Mucosa of rectum (tissue), 2 donors: ENCODE measurements around the gene PRMT6.
"Not testable (repeated sequence)": the region's sequence is repeated elsewhere in the genome, so short reads cannot be mapped to it uniquely, and the experiment has no call there.

ENCODE experiments used
- H3K27ac ChIP-seq, 2 donors: one replicate each; pipeline ENCODE4 v1.7.0; 2013; ENCODE audit warnings: inconsistent platforms in 2 of 2, low read depth in 2 of 2, low read length in 2 of 2
- H3K27me3 ChIP-seq, 2 donors: one replicate each; pipeline ENCODE4 v1.7.0; 2013; ENCODE audit warnings: low read length in 2 of 2; ENCODE audit not compliant: control insufficient read depth in 2 of 2, insufficient read depth in 2 of 2
- H3K36me3 ChIP-seq, 2 donors: one replicate each; pipeline ENCODE4 v1.7.0; 2013; ENCODE audit warnings: low read length in 2 of 2; ENCODE audit not compliant: control insufficient read depth in 2 of 2, insufficient read depth in 2 of 2
- H3K4me1 ChIP-seq, 2 donors: one replicate each; pipeline ENCODE4 v1.7.0; 2013; ENCODE audit warnings: low read length in 2 of 2, mild to moderate bottlenecking in 1 of 2; ENCODE audit not compliant: control insufficient read depth in 2 of 2, insufficient read depth in 2 of 2
- H3K4me3 ChIP-seq, 2 donors: one replicate each; pipeline ENCODE4 v1.7.0; 2013; ENCODE audit warnings: low read length in 2 of 2
- H3K9ac ChIP-seq, 2 donors: one replicate each; pipeline ENCODE4 v1.7.0; 2013; ENCODE audit warnings: low read length in 2 of 2, low read depth in 1 of 2, mild to moderate bottlenecking in 1 of 2
- H3K9me3 ChIP-seq, 2 donors: one replicate each; pipeline ENCODE4 v1.7.0; 2013; ENCODE audit warnings: low read length in 2 of 2; ENCODE audit not compliant: control insufficient read depth in 2 of 2
- donor health status: healthy.
- donor health status: Normal muscosa, but diverticular disease.

Gene PRMT6

DNA sequence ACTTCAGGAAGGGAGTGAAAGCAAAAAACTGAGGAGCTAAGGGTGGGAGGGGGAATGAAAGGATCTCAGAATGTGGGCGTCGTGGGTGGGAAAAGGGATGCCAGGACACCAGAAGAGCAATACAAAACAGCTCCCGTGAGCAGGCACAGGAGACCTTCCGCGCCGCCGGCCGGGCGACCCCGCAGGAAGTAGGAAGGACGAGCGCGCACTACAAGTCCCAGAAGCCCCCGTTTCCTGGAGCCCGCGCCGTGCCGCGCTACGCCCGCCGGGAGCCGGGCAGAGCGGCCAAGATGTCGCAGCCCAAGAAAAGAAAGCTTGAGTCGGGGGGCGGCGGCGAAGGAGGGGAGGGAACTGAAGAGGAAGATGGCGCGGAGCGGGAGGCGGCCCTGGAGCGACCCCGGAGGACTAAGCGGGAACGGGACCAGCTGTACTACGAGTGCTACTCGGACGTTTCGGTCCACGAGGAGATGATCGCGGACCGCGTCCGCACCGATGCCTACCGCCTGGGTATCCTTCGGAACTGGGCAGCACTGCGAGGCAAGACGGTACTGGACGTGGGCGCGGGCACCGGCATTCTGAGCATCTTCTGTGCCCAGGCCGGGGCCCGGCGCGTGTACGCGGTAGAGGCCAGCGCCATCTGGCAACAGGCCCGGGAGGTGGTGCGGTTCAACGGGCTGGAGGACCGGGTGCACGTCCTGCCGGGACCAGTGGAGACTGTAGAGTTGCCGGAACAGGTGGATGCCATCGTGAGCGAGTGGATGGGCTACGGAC is at the start of gene PRMT6:
Gene PRMT6, plus strand, starts transcription at position 249 of the 771 bp plus-strand sequence. Its CDS starts 42 bp downstream, at position 291.
- peak within 1 kb of the TSS; percentile 85 to 96 for H3K4me3 ChIP-seq
- H3K9me3 ChIP-seq: no peaks in the 10 kb centered on the region
- peaks cover 0 to 6% of the 10 kb centered on the region in 2 donors for H3K36me3 ChIP-seq
- peaks cover 7 to 9% of the 10 kb centered on the region in 2 donors for H3K4me1 ChIP-seq
- peak within 1 kb of the TSS; percentile 72 to 88 for H3K9ac ChIP-seq
- peak within 1 kb of the TSS; percentile 61 to 82 for H3K27ac ChIP-seq
- no peaks in the 10 kb centered on the region for H3K27me3 ChIP-seq

DNA sequence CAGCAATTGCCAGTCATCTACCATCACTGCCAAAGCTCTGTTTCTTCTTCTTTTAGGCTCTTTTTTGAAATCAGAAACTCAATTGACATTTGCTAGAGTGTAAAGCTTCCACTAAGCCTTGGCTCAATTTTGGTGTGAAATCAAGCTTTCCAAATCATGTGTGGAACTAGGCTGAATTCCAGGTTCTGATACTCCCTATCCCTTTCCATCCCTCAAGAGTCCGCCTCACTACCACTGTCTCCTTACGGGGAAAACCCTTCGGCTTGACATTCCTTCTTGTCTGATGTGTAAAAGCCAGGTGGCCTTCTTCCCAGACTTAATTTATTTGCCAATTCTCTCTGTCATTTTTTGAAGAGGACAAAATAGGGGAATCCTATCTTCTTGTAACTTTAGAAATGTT is 47.2 kb upstream of the PRMT6 start:
- Histone ChIP-seq H3K27me3 (no peaks in the 10 kb centered on the region), H3K9me3 (no peaks in the 10 kb centered on the region), H3K4me1 (no peaks in the 10 kb centered on the region), H3K9ac (no peak overlapping the region), H3K4me3 (no peak overlapping the region), H3K27ac (no peak overlapping the region), H3K36me3 (no peaks in the 10 kb centered on the region)

DNA sequence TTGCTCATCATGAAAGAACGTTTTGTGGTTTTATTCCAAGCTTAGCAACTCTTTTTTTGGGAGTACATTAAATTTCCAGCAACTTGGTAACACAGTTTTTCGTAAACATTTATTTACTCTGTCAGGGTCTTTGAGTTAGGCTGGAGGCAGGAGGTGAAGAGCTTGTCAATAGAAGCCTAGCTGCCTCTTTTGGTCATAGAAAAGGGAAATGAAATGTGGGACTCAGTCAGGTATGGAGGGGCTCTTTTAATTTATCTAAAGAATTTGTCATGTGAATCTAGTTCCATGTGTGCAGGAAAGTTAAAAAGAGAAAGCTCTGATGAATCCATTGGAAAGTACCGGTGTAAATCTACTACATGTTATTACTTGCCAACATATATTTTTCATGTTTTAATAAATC is 45.9 kb upstream of the PRMT6 start:
- H3K4me3 ChIP-seq: no peak overlapping the region
- H3K9ac ChIP-seq: no peak overlapping the region
- H3K4me1 ChIP-seq: no peaks in the 10 kb centered on the region
- no peaks in the 10 kb centered on the region for H3K9me3 ChIP-seq
- H3K36me3 ChIP-seq: no peaks in the 10 kb centered on the region
- no peak overlapping the region for H3K27ac ChIP-seq
- H3K27me3 ChIP-seq: no peaks in the 10 kb centered on the region

GRCh38 chr1:107016376-107016978 is 40.0 kb upstream of the PRMT6 start:
- Histone ChIP-seq H3K9me3 (no peaks in the 10 kb centered on the region), H3K4me1 (no peaks in the 10 kb centered on the region), H3K27me3 (no peaks in the 10 kb centered on the region), H3K4me3 (no peak overlapping the region), H3K27ac (no peak overlapping the region), H3K36me3 (no peaks in the 10 kb centered on the region), H3K9ac (no peak overlapping the region)

DNA sequence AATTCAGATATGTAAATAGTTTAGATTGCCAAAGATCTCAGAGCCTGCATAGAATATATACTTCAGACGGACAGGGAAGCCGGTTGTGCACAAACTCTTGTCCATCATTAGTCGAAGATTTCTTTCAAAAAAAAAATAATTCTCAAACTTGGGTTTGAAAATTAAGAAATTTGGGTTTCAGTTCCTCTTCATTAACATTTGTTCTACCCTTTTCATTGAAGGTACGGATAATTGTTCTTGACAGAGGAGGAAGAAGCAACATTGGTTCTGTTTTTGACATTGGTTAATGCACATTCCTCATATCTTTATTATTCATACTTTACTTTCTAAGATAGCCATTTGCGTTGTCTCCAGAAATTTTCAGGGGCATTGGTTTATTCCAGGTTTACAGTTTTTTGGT is 38.0 kb upstream of the PRMT6 start:
- Histone ChIP-seq H3K9me3 (no peaks in the 10 kb centered on the region), H3K9ac (no peak overlapping the region), H3K4me3 (no peak overlapping the region), H3K4me1 (no peaks in the 10 kb centered on the region), H3K27me3 (no peaks in the 10 kb centered on the region), H3K27ac (no peak overlapping the region), H3K36me3 (no peaks in the 10 kb centered on the region)

DNA sequence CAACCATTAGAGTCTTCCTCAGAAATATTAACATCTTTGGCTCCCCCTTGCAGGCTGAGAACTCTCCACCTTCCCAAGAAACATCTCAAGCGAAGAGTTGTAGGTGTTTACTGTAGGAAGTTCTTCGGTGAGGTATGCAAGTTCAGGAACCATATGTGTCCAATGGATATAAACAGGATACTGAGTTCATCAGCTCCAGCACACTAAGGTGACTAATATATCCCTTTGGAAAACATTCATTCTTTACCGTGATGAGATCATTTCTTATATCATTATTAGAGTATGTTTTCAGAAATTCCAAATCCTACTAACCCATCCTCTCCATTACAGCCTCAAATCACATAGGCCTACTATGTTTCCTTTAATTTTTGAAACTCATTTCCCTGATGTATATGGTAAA is 37.3 kb upstream of the PRMT6 start:
- no peak overlapping the region for H3K9ac ChIP-seq
- H3K9me3 ChIP-seq: no peaks in the 10 kb centered on the region
- H3K27ac ChIP-seq: no peak overlapping the region
- no peaks in the 10 kb centered on the region for H3K36me3 ChIP-seq
- H3K27me3 ChIP-seq: no peaks in the 10 kb centered on the region
- no peak overlapping the region for H3K4me3 ChIP-seq
- no peaks in the 10 kb centered on the region for H3K4me1 ChIP-seq

- H3K4me1 ChIP-seq, H3K9ac ChIP-seq, H3K4me3 ChIP-seq, H3K27me3 ChIP-seq, H3K27ac ChIP-seq, H3K9me3 ChIP-seq, H3K36me3 ChIP-seq: not testable (repeated sequence)
These were observed 17.6 kb upstream of the PRMT6 start for GRCh38 chr1:107038874-107039273.

DNA sequence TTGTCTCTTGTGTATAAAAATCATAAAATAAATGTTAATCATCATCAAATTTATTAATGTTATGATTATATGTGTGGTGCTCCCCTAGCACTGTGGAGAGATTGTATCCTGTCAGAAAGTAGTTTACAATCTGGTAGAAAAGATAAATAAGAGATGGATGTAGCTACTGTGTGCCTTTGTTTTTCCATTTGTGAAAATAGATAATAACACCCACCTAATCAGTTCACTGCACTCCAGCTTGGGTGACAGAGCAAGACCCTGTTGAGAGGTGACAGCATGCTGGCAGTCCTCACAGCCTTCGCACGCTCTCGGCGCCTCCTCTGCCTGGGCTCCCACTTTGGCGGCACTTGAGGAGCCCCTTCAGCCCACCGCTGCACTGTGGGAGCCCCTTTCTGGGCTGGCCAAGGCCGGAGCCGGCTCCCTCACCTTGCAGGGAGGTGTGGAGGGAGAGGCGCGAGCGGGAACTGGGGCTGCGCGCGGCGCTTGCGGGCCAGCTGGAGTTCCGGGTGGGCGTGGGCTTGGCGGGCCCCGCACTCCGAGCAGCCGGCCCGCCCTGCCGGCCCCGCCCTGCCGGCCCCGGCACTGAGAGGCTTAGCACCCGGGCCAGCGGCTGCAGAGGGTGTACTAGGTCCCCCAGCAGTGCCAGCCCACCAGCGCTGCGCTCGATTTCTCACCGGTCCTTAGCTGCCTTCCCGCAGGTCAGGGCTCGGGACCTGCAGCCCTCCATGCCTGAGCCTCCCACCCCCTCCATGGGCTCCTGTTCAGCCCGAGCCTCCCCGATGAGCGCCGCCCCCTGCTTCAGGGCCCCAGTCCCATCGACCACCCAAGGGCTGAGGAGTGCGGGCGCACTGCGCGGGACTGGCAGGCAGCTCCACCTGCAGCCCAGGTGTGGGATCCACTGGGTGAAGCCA is 11.9 kb upstream of the PRMT6 start:
- not testable (repeated sequence) for H3K4me3 ChIP-seq, H3K9me3 ChIP-seq, H3K27me3 ChIP-seq, H3K27ac ChIP-seq, H3K9ac ChIP-seq, H3K36me3 ChIP-seq, H3K4me1 ChIP-seq

DNA sequence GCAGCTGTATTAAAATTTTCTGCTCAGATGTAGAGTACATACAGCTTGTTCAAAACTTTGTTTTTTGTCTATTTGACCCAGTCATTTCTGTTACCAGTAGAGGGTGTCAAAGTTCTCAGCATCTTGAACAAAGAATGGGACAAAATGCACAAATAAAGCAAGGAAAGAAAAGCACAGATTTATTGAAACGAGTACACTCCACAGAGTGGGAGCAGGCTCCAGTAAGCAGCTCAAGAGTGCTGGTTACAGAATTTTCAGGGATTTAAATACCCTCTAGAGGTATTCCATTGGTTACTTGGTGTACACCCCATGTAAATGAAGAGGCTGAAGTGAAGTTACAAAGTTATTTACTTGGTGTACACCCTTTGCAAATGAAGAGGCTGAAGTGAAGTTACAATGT is 8.9 kb upstream of the PRMT6 start:
- no peak overlapping the region for H3K9ac ChIP-seq
- H3K27me3 ChIP-seq: no peaks in the 10 kb centered on the region
- H3K27ac ChIP-seq: no peak overlapping the region
- peaks cover 0 to 4% of the 10 kb centered on the region in 2 donors for H3K9me3 ChIP-seq
- H3K36me3 ChIP-seq: no peaks in the 10 kb centered on the region
- H3K4me1 ChIP-seq: no peaks in the 10 kb centered on the region
- no peak overlapping the region for H3K4me3 ChIP-seq

- Histone ChIP-seq H3K27me3 (no peaks in the 10 kb centered on the region), H3K4me1 (no peaks in the 10 kb centered on the region), H3K27ac (no peak overlapping the region), H3K9ac (no peak overlapping the region), H3K36me3 (no peaks in the 10 kb centered on the region), H3K9me3 (peaks cover 0 to 4% of the 10 kb centered on the region in 2 donors), H3K4me3 (no peak overlapping the region)
These were observed 8.2 kb upstream of the PRMT6 start for GRCh38 chr1:107048241-107048640.
